ENCODE data around the gene PET117.

GRCh38 chr20:18093388-18093787 is 44.3 kb upstream of the PET117 start:
- no peak for TF ChIP-seq RARB (CRISPR knock-in tag; IDR thresholded peaks at IDR 0.05)
- TF ChIP-seq OSR1 (CRISPR knock-in tag; IDR thresholded peaks at IDR 0.05) = no peak
- no peak for TF ChIP-seq ARNTL (CRISPR knock-in tag; IDR thresholded peaks at IDR 0.05; ENCODE audit: borderline replicate concordance, low read depth)
- TF ChIP-seq ZNF565 (CRISPR knock-in tag; conservative IDR thresholded peaks at IDR 0.05; ENCODE audit: low read depth) = no peak
- TF ChIP-seq ZNF70 (CRISPR knock-in tag; IDR thresholded peaks at IDR 0.05) = no peak
- TF ChIP-seq, protein P1, sequence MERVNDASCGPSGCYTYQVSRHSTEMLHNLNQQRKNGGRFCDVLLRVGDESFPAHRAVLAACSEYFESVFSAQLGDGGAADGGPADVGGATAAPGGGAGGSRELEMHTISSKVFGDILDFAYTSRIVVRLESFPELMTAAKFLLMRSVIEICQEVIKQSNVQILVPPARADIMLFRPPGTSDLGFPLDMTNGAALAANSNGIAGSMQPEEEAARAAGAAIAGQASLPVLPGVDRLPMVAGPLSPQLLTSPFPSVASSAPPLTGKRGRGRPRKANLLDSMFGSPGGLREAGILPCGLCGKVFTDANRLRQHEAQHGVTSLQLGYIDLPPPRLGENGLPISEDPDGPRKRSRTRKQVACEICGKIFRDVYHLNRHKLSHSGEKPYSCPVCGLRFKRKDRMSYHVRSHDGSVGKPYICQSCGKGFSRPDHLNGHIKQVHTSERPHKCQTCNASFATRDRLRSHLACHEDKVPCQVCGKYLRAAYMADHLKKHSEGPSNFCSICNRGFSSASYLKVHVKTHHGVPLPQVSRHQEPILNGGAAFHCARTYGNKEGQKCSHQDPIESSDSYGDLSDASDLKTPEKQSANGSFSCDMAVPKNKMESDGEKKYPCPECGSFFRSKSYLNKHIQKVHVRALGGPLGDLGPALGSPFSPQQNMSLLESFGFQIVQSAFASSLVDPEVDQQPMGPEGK (CRISPR knock-in tag; IDR thresholded peaks at IDR 0.05; ENCODE audit: borderline replicate concordance) = no peak
- no peak for TF ChIP-seq BACH2 (CRISPR knock-in tag; IDR thresholded peaks at IDR 0.05; ENCODE audit: borderline replicate concordance)
- TF ChIP-seq ZNF8 (CRISPR knock-in tag; IDR thresholded peaks at IDR 0.05) = no peak
- no peak for TF ChIP-seq TCF4 (CRISPR knock-in tag; IDR thresholded peaks at IDR 0.05; ENCODE audit: borderline replicate concordance)
- TF ChIP-seq ZFP30 (CRISPR knock-in tag; IDR thresholded peaks at IDR 0.05) = no peak
- TF ChIP-seq PPARA (CRISPR knock-in tag; IDR thresholded peaks at IDR 0.05; ENCODE audit: borderline replicate concordance) = no peak
- no peak for TF ChIP-seq ZFP3 (CRISPR knock-in tag; IDR thresholded peaks at IDR 0.05)
- TF ChIP-seq, protein P2, sequence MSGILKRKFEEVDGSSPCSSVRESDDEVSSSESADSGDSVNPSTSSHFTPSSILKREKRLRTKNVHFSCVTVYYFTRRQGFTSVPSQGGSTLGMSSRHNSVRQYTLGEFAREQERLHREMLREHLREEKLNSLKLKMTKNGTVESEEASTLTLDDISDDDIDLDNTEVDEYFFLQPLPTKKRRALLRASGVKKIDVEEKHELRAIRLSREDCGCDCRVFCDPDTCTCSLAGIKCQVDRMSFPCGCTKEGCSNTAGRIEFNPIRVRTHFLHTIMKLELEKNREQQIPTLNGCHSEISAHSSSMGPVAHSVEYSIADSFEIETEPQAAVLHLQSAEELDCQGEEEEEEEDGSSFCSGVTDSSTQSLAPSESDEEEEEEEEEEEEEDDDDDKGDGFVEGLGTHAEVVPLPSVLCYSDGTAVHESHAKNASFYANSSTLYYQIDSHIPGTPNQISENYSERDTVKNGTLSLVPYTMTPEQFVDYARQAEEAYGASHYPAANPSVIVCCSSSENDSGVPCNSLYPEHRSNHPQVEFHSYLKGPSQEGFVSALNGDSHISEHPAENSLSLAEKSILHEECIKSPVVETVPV (CRISPR knock-in tag; IDR thresholded peaks at IDR 0.05) = no peak
